Measurements from ENCODE around the gene CAGE1. TPM values are rescaled to one million over a fixed set of nuclear protein-coding genes. Genes with fewer than 3 reads are reported as not detected.
A peak's percentile ranks its signal among the peaks of the same experiment; 100 is the strongest.

The CAGE1 gene
- total and polyA plus RNA-seq, 4 donors: 0.15 TPM; not detected in 3

DNA sequence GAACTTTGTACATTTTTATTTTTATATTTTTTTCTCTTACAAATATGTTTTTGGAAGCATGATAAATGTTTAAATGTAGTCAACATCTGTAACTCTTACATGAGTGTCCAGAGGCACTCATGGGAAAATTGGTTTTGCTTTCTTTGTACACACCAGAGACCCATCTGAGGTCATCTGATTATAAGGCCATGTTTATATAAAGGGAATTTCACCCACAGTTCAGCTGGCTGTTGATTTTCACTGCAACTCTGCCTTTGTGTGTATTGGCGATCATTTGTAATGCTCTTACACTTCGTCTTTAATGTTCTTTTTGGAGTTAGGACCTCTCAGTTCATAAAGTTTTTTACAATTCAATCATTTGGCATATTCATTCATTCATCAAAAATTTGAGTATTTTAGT is 28.1 kb upstream of the CAGE1 start:
- Histone ChIP-seq H3K4me3 (no peak overlapping the region), H3K9ac (ENCODE audit: insufficient read depth in 1 of 2, low read length in 2 of 2) (no peak overlapping the region), H3K9me3 (ENCODE audit: control insufficient read depth in 4 of 4, insufficient read depth in 3 of 4, low read length in 3 of 4) (no peaks in the 10 kb centered on the region), H3K27ac (ENCODE audit: low read depth in 1 of 2, low read length in 1 of 2) (no peak overlapping the region), H3K4me1 (ENCODE audit: control insufficient read depth in 5 of 5, insufficient read depth in 5 of 5, low read length in 5 of 5) (peaks cover 0 to 22% (median 7%) of the 10 kb centered on the region in 5 donors), H3K36me3 (ENCODE audit: control insufficient read depth in 4 of 4, insufficient read depth in 4 of 4, low read length in 4 of 4) (peaks cover 15 to 34% (median 23%) of the 10 kb centered on the region in 4 donors), H3K27me3 (ENCODE audit: control insufficient read depth in 3 of 3, insufficient read depth in 3 of 3, low read length in 2 of 3) (no peaks in the 10 kb centered on the region)
- ATAC-seq (ENCODE audit: insufficient read depth, low FRiP score) (no peak), DNase-seq (peak in 1 of 3 donors; percentile 35)
- TF ChIP-seq CTCF (IDR thresholded peaks at IDR 0.05; ENCODE audit: control extremely low read depth, extremely low read depth): no peak
- 83 to 88% methylated on average over 2 of the region's 2 CpGs for WGBS, 2 donors

DNA sequence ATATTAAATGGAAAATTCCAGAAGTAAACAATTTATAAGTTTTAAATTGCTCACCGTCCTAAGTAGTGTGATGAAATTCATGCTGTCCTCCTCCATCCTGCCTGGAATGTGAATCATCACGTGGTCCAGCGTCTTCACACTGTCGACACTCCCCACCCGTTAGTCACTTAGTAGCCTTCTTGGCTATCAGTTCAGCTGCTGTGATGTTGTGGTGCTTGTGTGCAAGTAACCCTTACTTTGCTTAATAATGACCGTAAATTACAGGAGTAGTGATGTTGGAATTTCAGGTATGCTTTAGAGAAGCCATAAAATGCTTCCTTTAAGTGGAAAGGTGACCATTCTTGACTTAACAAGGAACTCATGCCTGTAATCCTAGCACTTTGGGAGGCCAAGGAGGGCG is 25.3 kb upstream of the CAGE1 start:
- Histone ChIP-seq H3K36me3 (ENCODE audit: control insufficient read depth in 4 of 4, insufficient read depth in 4 of 4, low read length in 4 of 4) (peaks cover 25 to 46% (median 30%) of the 10 kb centered on the region in 4 donors), H3K4me1 (ENCODE audit: control insufficient read depth in 5 of 5, insufficient read depth in 5 of 5, low read length in 5 of 5) (peaks cover 0 to 22% (median 7%) of the 10 kb centered on the region in 5 donors), H3K9ac (ENCODE audit: insufficient read depth in 1 of 2, low read length in 2 of 2) (no peak overlapping the region), H3K27ac (ENCODE audit: low read depth in 1 of 2, low read length in 1 of 2) (no peak overlapping the region), H3K27me3 (ENCODE audit: control insufficient read depth in 3 of 3, insufficient read depth in 3 of 3, low read length in 2 of 3) (no peaks in the 10 kb centered on the region), H3K9me3 (ENCODE audit: control insufficient read depth in 4 of 4, insufficient read depth in 3 of 4, low read length in 3 of 4) (no peaks in the 10 kb centered on the region), H3K4me3 (no peak overlapping the region)
- no peak for TF ChIP-seq CTCF (IDR thresholded peaks at IDR 0.05; ENCODE audit: control extremely low read depth, extremely low read depth)
- 81 to 90% methylated on average over 7 of the region's 7 CpGs for WGBS, 2 donors
- ATAC-seq (ENCODE audit: insufficient read depth, low FRiP score) (no peak), DNase-seq (no peak)

DNA sequence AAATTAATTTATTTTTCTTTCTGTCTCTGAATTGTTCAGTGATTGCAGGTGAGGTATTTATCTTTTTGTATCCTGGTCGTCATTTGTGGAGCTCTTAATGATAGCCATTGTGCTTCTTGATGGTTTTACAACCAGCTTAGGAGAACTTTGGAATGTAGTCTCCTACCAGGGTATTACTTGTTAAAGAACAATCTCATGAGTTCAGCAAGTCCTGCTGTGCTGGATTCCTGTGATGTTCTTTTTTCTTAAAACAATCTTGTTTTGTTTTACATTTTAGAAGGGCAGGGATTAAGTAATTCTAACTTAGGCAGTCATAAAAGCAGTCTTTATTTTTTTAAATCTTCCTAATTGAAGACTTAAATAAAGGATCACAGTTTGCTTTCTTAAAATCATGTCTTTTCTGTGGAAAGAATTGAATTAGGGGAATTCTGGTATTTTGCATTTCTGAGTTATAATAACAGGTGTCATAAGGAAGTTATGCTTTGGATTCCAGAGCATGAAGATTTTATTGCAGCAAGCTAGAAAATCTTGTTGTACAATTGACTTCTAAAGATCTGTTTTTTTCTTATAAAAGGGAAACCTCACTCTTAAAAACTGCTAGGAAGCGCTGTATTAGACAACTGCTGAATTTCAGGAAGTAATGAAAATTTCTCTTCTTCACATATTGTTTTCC is 23.7 kb upstream of the CAGE1 start:
- Histone ChIP-seq H3K36me3 (ENCODE audit: control insufficient read depth in 4 of 4, insufficient read depth in 4 of 4, low read length in 4 of 4) (peaks cover 26 to 43% (median 30%) of the 10 kb centered on the region in 4 donors), H3K4me1 (ENCODE audit: control insufficient read depth in 5 of 5, insufficient read depth in 5 of 5, low read length in 5 of 5) (peaks cover 0 to 12% (median 0%) of the 10 kb centered on the region in 5 donors), H3K9ac (ENCODE audit: insufficient read depth in 1 of 2, low read length in 2 of 2) (no peak overlapping the region), H3K4me3 (no peak overlapping the region), H3K27me3 (ENCODE audit: control insufficient read depth in 3 of 3, insufficient read depth in 3 of 3, low read length in 2 of 3) (no peaks in the 10 kb centered on the region), H3K27ac (ENCODE audit: low read depth in 1 of 2, low read length in 1 of 2) (no peak overlapping the region), H3K9me3 (ENCODE audit: control insufficient read depth in 4 of 4, insufficient read depth in 3 of 4, low read length in 3 of 4) (no peaks in the 10 kb centered on the region)
- WGBS, 2 donors: 83 to 88% methylated on average over 2 of the region's 2 CpGs
- ATAC-seq (ENCODE audit: insufficient read depth, low FRiP score): no peak
- DNase-seq: no peak
- no peak for TF ChIP-seq CTCF (IDR thresholded peaks at IDR 0.05; ENCODE audit: control extremely low read depth, extremely low read depth)
